Esophagus mucosa (tissue), 1 donor: Measurements from ENCODE around the gene OLFML2A. TPM values are rescaled to one million over a fixed set of nuclear protein-coding genes. Genes with fewer than 3 reads are reported as not detected.

ENCODE experiments used
- ATAC-seq: fragments of 200-7000 bp; cut with Tn5 transposase; one replicate; pipeline ENCODE4 v1.9.1; 2020
- total RNA-seq: library from RNA; stranded (reverse); gene quantifications from one replicate; pipeline ENCODE4 v1.2.4, GENCODE V29; 2023
- donor health status: DM: yes; HTN: yes; CAD: no.

OLFML2A gene
- total RNA-seq, 1 donor from 2014 or later, result 12.3 TPM

DNA sequence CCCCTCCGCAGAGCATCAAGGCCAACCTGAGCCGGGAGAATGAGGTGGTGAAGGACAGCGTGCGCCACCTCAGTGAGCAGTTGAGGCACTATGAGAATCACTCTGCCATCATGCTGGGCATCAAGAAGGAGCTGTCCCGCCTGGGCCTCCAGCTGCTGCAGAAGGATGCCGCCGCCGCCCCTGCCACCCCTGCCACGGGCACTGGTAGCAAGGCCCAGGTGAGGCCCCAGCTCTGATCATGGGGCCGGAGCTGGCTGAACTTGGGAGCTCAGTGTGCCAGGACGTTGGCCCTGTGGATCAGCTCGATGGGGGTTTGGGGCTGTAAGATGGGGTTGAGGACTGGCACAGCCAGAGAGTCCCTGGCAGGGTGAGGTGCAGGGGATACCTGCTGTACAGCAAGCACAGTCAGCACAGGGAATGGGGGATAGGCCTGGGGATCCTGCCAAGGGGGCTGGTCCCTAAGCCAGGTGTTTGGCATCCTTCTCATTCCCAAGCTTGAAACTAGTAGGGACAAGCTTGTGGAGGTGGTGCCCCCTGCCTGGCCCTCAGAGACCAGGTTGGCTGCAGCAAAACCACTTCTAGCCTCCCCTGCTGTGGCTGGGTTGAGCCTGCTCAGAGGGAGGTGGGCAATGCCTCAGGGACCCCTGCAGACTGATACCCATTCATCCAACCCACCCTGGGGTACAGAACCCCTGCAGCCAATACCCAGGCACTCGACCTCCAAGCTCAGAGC is 22.5 kb downstream of the OLFML2A start:
- ATAC-seq, result peak; percentile 10

DNA sequence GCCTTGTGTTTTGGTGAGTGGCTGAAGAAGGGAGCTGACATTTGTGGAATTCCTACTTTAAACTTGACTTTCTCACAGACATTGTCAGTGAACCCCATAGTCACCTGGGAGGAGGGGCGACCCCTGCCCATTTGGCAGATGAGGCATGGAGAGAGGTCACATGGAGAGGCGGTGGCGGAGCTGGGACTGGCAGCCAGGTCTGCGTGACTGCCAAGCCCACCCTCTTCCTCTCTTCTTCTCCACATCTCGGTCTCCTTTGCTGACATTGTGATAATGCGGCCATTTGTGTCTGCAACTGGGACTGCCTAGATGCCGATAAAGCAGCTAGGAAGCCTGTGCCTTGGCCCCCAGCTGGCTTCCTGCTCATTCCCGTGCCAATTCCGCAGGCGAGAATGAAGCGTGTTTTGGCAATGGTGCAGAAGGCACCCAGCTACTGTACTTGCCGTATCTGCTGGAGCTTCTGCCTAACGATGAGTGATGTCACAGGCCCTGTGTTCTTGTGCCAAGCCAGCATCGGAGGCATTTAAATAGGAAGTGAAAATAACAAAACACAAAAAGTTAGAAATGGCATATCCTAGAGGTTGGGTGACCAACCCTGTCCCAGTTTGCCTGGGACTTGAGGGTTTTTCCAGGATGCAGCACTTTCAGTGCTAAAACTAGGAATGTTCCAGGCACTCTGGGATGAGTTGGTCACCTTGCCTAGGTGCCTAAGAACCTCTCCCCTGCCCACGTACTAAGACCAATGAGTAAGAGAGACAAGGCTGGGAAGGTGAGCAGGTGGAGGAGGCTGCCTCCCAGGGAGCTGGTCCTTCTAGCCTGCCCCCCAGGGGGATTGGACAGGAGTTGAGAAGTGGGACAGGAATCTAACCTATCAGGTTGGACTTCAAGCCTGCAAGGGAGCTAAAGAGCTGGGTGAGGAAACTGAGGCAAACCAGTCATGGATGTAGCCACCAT is 23.6 kb downstream of the OLFML2A start:
- ATAC-seq, result peak; percentile 61

DNA sequence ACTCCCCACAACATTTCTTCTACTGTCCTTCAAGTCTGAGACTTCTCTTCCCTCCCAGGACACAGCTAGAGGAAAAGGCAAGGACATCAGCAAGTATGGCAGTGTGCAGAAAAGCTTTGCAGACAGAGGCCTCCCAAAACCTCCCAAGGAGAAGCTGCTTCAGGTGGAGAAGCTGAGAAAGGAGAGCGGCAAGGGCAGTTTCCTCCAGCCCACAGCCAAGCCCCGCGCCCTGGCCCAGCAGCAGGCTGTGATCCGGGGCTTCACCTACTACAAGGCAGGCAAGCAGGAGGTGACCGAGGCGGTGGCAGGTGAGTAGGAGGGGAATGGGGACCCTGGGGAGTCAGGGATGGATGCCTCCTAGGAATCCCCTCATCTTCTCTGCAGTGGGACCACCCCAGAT is 24.4 kb downstream of the OLFML2A start:
- ATAC-seq, result no peak

DNA sequence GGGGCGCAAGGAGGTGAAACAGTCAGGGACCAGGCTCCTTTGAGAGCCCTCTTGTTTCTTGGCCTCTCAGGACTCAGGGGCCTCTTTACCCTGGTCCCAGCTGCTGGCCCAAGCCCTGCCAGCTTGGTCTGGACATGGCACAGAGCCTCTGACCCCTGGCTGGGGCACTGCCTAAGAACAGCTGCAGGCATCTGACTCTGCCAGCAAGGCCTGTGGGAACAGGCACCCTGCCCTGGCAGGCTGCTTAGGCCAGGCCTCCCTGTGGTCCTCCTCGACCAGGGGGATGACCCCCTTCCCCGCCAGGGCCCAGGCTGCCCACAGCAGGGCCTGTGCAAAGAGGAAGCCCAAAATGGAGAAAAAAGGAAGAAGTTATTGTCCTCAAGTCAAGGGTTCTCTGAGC is 25.5 kb downstream of the OLFML2A start:
- ATAC-seq, result no peak

DNA sequence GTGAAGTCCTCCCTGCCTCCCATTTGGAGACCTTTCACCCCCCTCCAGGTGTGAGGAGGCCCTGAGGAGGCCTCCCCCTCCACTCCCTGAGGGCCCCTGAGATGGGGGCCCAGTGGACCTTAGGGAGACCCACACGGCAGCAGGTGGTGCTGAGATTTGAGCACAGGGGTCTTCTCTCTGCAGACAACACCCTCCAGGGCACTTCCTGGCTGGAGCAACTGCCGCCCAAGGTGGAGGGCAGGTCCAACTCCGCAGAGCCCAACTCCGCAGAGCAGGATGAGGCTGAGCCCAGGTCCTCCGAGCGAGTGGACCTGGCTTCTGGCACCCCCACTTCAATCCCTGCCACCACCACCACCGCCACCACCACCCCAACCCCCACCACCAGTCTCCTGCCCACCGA is 27.0 kb downstream of the OLFML2A start:
- ATAC-seq, result no peak

DNA sequence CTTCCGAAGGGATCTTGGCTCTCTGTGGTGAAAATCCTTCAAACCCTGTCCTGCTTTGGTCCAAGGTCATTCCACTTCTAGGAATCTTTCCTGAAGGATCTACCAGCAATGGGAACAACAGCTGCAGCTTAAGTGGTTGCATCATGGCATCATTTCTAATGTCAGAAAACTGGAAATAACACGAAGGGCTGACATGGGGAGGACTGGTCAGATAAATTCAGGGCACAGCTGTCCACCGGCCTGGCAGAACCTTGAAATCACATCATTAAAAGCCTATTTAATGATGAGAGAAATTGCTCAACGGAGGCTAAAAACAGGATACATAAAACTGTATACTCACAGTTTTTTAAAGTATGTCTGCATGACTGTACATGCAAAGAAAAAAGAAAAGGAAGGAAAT is 28.3 kb downstream of the OLFML2A start:
- no peak for ATAC-seq

DNA sequence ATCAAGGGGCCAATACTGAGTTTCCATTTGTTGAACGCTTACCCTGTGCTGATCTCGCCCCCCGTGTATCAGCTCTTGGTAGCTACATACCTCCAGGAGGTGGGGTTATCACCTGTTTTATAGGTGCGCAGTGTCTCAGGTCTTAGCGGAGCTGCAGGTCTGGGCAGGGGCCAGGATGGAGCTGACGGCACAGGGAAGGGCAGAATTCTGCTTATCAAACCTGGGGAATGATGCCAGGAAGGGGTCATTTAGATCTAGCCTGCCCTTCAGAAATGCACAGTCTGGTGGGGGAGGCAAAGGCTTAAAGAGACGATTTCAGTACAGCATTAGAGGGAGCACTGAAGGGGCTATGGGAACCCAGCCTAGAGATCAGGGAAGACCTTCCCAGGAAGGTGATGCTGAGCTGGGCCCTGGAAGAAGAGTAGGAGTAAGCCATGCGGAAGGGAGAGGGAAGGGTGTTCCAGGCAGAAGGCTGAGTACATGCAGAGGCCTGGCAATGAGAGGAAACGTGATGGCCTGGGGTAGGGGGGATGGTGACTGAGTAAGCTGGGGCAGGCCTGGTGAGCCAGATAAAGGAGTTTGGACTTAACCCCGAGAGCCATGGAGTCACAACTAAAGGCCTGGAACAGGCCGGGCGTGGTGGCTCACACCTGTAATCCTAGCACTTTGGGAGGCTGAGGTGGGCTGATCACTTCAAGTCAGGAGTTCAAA is 31.5 kb downstream of the OLFML2A start:
- no peak for ATAC-seq

DNA sequence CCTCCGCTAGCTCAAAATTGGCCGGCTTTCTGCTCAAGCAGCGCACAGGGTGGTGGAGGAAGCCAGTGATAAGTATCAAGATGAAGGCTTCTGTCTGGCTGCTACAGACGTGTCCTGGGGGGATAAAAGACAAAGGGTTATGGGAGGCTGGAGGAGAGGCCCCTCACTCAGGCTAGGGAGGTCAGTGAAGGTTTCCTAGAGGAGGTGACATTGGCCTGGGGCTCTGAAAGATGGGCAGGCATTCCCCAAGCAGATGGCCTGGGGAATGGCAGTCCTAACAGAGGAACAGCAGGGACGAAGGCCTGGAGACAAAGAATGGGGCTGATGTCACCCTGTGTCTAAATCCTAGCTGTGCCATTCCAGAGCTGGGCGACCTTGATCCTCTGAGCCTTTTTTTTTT is 32.3 kb downstream of the OLFML2A start:
- ATAC-seq, result no peak

DNA sequence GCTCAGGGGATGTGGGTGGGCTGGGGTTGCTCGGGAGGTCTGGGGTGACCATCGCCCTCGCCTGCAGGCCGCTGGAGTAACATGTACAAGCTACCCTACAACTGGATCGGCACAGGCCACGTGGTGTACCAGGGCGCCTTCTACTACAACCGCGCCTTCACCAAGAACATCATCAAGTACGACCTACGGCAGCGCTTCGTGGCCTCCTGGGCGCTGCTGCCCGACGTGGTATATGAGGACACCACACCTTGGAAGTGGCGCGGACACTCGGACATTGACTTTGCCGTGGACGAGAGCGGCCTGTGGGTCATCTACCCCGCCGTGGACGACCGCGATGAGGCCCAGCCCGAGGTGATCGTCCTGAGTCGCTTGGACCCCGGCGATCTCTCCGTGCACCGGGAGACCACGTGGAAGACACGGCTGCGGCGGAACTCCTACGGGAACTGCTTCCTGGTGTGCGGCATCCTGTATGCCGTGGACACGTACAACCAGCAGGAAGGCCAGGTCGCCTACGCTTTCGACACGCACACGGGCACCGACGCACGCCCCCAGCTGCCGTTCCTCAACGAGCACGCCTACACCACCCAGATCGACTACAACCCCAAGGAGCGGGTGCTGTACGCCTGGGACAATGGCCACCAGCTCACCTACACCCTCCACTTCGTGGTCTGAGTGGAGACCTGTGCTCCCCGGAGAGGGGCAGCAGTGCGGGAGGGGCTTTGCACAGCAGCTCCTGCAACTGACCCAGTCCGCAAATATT is 33.0 kb downstream of the OLFML2A start:
- ATAC-seq, result no peak

DNA sequence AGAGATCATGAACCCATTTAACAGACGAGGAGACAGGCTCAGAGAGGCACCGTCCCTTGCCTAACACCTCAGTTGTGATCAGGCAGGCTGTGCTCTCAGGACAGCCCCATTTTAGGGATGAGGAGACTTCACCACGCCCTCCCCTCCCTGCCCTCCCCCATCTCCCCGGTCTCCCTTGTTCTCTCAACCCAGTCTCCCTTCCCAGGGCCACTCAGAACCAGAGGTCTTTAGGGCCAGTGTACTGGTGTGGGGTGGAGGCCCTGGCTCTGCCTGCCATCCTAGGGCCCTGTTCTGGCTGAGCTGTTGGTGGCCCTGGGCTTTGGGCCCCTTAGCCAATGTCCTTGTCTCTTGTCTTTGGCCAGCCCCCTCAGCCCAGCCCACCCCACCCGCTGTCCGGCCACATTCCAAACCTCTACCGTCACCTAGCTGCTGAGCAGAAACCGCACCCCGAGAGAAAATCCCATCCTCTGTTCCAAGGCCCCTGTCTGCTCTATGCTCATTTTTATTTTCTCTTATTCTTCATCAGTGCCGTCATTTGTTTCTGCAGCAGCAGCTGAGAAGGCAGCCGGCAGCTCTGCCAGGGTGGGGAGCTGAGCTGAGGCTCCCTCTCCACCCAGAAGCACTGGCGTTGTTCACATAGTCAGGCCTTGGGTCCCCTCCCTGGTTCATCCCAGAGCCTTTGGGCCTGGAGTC is 33.9 kb downstream of the OLFML2A start:
- peak; percentile 53 for ATAC-seq

DNA sequence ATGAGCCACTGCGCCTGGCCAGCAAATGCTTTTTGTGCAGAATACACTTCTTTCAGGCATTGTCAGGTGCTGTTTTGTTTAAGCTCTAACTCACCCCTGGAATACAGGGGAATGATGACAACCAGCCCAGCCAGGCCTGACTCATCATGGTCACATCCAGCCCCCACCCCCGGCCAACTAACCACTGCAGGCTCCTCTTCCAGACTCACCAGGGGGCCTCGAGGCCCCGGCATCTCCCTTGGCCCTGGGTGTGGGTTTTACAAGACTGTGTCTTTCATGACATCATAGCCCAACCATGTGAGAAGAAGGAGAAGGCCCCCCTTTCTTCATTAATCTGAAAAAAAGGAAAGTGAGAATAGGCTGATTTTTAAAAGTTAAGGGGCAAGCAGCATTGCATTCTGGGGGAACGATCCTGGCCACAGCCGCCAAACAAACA is 35.5 kb downstream of the OLFML2A start:
- ATAC-seq, result no peak

DNA sequence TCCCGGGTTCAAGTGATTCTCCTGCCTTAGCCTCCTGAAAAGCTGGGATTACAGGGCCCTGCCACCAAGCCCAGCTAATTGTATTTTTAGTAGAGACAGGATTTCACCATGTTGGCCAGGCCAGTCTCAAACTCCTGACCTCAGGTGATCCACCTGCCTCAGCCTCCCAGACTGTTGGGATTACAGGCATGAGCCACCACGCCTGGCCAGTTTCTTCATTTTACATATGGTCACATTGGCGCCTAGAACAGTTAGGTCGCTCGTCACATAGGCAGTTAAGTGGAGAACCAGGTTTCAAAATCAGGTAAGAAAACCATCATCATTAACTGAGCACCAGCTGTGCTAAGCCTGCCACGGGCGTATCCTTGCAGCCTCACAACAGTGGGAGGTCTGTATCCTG is 36.1 kb downstream of the OLFML2A start:
- ATAC-seq, result no peak

DNA sequence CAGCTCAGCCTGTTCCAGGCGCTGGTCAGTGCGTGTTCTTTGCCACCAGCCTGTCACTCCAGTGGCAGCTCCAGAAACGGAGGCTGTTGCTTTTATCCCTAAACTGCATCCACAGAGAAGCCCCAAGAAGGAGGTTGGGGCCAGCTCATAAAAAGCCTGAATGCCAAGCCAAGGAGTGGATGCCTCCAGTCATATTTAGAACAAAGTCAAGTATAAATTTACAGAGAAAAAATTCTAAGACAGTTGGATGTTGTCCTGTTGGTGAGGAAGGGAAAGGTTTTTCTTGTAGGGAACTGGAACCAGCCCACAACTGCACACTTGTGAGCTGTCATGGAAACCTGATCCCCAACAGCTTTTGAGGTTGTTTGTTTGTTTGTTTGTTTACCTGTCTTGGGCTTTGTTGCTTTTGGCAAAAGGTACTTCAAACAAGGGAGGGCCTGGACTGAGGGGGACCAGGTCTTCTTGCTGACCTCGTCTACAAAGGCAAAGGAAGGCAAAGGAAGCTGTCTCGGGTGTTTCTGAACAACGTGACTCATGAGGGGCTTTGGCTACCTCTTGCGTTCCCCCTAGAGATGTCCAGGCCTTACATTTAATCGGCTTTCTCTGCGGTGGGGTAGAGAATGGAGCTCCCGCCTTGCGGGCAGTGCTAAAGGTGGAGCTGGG is 36.7 kb downstream of the OLFML2A start:
- ATAC-seq, result no peak

DNA sequence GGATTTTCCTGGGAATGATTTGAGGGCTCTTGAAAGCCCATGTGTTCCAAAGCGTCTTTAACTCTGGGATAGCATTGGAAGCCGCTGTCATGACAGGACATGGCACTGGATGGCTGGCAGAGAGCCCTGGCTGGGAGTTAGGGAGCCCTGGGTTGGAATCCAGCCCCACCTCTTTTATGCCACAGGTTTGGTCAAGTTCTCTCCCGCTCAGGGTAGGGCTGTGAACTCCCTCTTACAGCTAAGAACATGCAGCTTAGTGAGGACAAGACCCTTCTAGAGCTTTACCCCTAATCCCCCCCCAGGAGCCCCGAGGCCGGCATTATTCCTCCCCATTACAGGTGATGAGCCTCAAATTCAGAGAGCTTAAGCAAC is 37.2 kb downstream of the OLFML2A start:
- peak; percentile 47 for ATAC-seq

DNA sequence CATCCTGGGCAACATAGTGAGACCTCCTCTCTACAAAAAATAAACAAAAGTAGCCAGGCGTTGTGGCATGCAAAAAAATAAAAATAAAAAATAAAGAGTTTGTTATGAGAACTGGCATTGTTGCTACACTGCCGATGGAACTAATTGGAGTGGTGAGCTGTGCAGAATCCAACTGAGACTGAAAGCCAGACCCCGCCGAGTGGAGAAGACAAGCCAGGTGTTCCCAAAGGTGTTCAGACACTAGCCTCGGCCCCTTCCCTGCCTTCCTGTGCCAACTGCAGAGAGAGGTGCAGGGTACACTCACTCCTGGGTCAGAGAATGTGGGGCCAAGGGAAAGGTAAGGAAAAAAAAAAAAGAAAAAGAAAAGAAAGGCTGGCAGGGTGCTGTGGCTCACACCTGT is 38.7 kb downstream of the OLFML2A start:
- ATAC-seq, result no peak

DNA sequence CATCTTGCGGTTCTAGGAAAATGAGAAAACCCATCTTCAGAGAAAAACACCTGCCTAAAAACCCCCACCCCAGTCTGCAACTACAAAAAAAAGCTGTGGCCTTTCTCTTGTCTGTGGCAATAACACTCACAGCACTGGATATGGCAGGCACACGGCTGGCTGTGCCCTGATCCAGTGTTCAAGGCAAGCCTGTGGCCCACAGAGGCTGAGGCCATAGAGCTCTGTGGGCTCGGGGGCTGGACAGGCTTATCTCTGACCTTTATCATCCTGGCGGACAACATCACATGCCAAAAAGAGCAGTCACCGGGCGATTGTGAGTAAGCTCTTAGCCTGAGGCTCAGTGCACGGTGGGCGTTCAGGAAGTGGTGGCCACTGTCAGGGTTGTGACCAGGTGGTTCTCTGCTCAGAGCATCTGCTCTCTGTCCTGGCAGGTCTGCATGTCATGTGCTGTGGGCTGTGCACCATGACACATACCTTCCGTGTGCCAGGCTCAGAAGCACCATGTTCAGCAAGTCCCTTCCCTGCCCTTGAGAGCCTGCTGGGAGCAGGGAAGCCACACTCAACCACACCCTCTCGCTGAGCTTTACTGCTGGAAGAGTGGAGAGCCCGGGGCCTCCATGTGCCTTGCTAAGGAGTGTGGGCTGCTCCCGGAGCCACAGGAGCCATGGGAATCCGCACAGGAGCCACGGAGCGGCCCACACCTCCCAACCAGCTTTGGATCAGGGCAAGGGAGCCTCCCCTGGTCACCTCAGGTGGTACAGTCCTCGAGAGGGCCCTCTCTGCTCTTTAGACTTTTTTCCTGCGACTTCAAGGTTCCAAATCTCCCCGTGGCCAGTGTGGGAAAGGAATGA is 41.7 kb downstream of the OLFML2A start:
- ATAC-seq, result peak; percentile 96

DNA sequence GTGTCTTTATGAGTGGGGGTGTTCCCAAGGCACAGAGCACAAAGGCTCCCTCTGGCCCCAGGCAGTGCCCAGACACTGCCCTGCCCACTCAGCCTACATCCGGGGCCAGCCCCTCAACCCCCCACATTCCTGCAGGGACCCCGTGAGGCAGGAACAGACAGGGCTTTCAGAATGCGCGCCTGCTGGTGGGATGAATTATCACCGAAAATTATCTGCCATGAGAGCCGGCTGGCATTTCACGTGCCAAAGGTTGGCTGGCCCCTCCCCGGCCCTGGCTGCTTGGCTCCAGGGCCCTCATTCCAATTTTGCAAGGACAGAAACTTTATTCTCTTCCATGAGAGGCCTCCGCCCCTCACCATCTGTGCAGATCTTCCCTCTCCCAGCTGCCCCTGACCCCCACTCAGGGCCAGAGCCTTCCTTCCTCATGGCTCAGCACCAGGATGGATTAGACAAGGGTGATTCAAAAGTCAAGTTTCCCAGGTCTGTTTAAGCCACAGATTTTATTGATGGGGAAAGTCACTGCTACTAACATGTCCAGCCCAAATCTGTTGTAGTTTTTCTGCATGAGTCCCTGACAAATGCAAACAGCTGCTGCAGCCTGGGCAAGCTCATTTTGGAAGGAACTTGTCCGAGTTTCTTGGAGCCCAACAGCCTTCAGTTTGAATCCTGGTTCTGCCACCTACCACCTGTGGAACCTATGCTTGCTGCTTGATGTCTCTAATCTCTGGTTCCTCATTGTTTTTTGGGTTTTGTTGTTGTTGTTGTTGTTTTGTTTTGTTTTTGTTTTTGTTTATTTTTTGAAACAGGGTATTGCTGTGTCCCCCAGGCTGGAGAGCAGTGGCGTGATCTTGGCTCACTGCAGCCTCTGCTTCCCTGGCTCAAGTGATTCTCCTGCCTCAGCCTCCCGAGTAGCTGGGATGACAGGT is 44.0 kb downstream of the OLFML2A start:
- ATAC-seq, result no peak

DNA sequence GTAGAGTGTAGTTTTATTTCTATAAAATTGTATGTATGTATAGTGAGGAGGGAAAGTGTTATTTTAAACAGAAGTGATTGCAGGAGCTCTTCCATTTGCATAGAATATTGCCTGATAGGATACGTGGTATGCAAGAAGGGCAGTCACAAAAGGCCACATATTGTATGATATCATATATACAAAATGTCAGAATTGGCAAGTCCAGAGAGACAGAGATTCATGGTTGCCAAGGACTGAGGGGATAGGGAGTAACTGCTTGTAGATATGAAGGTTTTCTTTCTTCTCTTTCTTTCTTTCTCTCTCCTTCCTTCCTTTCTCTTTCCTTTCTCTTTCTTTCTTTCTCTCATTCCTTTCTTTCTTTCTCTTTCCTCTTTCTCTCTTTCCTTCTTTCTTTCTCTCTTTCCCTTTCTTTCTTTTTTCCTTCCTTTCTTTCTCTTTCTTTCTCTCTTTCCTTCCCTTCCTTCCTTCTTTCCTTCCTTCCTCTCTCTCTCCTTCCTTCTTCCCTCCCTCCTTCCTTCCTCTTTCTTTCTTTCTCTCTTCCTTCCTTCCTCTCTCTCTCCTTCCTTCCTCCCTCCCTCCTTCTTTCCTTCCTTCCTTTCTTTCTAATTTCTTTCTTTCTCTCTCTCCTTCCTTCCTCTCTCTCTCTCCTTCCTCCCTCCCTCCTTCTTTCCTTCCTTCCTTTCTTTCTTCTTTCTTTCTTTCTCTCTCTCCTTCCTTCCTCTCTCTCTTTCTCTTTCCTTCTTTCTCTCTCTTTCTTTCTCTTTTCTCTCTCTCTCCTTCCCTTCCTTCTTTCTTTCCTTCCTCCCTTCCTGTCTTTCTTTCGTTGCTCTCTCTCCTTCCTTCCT is 51.8 kb downstream of the OLFML2A start:
- ATAC-seq, result no peak
